GM19438 (cell line): Measurements from ENCODE around the gene CELF2.
"Not testable (repeated sequence)": the region's sequence is repeated elsewhere in the genome, so short reads cannot be mapped to it uniquely, and the experiment has no call there.

ENCODE experiments used
- ATAC-seq: cut with Tn5 transposase; IDR thresholded peaks from one replicate; pipeline ENCODE4 v1.9.1; 2021; ENCODE audit warnings: low read depth; ENCODE audit not compliant: unreplicated experiment

The CELF2 gene

DNA sequence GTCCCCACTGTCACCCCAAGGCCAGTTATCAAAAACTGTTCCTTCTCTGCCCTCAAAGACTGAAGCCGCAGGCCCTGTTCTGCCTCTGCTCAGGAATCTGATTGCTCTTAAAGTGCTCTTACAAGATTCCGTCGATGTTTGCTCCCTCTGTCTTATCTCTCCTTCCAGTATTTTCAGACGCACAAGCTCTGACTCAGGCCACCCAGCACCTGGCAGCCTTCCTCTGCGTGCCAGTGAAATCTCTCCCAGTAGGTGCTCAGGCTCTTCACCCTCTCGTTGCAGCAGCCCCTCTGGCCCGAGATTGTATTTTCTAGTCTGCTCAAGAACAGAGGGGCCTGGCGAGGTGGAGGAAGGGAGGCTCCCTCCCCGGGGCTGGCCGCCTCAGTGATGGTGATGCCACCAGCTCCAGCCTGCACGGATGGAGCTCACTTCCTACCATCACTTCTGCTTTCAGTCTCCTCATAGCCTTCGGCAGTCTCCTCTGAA, 317.5 kb downstream of the CELF2 start:
- ATAC-seq, result no peak

DNA sequence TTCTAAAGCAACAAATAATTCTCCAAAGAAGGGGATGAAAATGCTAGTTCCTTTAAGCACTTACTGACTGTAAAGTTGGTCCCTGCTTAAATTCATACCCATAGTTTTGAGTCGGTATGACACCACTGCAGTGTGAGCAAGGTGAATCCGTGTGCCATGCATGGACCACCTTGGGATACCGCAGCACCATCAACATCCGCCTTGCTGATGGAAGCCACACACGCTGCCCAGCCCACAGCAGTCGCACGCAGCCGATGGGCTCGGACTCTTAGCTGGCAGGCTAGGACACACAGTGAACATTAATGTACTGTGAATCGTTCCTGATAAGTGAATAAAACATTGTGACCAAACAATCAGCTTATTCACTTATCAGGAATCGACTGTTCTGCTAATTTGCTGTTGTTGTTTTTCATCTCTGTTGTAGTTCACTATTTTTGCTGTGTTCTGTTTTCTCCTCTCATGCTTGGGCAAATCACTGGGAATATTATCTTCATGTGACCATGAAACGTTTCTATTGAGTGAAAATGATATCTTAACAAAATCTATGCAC, 318.3 kb downstream of the CELF2 start:
- ATAC-seq, result no peak

DNA sequence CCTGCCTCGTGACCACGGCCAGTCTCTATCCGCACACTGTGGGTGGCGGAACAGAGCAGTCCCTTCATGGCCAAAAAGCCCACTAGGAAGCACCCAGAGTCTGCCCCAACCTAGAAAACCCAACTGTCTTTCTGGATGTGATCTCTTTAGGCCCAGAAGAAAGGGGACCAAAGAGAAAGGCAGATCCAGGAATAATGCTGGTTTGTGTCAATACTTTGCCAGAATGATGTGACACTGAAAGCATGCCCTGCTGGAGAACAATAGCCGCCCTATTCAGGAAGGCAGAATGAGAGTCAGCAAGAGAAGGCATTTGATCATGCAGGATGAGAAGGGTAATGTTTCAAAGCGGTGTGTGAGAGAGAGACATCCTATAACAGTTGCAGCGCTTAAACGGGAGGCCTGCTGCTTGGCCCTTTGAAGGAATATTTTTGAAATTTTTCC, 319.1 kb downstream of the CELF2 start:
- no peak for ATAC-seq

DNA sequence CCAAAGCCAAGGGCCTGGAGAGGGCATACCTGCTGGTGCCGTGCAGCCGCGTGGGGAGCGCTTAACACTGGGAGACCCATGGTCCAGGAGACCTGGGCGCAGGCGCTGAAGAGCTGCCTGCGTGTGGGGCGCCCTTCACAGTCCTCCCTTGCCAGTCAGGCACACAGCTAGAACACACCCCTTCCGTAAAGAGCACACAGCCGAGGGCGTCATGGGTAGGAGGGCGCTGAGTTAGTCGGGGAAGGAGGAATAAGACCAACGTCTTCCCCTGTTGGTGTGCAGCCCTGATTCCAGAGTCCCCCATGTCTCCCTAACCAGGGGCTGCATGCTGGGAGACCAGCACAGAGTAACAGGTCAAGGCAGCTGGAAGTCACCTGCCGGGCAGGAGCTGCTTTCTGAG, 319.8 kb downstream of the CELF2 start:
- no peak for ATAC-seq

DNA sequence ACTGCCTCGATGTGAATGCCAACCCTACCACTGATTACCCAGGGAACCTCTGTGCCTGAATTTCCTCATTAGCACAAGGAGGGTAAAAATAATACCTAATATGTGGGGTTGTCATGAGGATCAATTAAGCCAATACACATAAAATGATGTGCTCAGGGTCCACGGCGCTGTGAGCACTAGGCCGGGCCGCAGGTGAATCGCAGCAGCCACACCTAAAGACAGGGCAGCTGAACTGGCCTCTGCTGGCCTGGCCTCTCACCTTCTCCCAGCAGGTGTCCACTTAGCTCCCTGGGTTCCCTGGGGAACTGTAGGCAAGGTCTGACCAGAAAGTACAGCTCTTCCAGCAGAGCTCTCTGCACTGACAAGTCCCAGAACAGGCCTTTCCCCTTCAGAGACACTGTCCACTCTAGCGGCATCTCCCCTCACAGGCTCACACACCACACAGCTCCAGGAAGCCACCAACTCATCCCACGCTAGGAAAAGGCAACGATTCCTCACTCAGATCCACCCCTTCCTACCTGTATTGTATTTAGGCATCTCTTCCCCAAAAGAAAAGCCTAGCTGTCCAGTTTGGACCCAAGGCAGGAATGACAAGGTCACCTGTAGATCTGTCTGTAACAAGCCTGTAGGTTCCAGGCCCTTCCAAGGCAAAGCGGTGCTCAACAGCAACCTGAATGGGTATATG, 320.6 kb downstream of the CELF2 start:
- ATAC-seq, result no peak

DNA sequence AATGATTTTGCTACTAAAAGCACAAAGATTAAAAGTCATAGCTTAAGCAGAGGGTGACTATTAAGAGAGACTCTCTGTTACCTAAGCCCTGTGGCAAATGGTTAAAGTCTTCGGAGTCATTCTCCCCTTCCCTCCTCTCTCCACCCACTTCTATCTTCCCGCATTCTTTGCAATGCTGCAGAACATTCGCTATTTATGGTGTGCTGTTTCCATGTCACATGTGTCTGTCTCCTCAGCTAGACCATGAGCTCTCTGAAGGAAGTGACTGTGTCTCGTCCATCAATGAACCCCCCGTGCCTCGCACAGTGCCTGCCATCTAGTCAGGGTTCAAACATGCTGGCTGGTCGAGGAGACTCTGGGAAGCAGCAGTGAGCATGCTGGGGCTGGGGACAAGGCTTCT, 321.3 kb downstream of the CELF2 start:
- no peak for ATAC-seq

DNA sequence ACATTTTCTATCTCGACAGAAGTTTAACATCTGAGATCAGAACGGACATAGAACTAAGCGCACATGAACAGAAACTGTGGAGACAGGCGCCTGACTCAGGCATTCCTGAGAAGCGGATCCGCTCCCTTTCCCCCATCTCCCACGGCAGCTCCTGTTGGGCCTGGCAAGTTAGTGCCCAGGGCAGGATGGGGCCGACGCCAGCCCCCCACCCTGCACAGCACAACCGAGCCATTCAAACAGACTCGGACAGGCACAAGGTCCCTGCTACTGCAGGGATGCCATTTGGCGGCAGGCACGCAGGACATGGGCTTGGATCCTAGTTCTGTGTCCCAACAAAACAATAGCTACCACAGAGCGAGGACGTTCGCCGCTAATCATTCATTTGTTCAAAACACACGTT, 322.0 kb downstream of the CELF2 start:
- ATAC-seq, result no peak

DNA sequence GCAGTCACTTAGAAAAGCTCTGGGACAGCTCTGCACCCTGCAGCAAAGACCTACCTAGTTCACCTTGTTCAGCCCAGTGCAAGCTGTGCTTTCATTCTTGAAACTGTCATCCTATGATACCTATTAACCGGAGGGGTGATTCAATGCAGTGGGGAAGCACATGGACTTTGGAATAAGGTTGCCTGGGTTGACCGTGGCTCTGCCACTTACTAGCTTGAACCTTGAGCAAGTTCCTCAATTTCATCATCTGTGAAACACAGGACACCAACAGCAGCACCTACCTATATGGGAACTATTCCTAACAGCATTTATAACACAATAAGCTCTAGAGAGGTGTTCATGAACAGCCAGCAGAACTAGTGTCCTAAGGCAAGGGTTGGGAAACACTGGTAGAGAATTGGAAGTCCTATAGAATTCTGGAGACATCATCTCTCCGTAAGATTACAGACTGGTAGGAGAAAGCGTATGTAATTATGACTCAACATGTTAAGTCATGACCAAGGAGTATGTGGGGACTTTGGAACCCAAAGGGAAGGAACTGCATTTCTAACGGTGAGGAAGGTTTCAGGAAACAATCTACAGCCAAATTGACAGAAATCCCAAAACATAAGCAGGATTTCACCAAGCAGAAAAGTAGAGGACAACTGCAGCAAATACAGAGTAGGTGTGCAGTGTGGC, 323.8 kb downstream of the CELF2 start:
- ATAC-seq, result no peak

DNA sequence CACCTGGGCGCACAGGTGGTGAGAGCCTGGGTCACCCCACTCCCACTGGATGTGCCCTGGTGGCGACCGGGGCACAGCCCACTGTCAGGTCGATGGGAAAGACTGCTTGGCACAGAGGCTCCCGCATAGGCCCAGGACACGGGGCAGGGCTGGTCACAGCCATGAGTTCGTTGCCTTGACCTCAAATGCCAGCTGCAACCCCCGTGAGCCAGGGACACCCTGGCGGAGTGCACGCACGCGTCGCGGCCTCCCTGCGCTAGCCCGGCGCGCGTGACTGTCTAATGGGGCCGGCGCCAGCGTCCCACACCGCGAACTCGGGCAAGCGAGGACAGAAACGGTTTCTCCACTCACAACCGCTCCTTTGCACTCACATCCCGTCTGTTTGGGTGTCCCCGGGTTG, 326.4 kb downstream of the CELF2 start:
- no peak for ATAC-seq

DNA sequence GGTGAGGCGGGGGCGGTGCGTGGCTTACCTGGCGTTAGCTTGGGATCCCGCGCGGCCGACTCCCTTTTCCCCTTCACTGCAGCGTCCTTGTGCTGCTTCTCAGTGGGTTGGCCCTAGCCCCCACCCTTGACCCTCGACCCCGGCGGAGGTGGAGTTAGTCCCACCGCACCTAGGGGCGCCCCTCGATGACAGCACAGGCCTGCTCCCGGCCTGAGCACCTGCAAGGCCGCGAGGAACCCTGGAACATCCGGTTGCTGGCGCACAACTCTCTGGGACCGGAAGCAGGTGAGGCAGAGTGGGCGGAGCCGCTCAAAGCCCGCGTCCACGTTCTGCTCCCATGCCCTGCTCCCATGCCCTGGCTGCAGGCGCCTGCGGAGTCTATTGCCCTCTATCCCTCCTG, 326.9 kb downstream of the CELF2 start:
- ATAC-seq, result no peak

DNA sequence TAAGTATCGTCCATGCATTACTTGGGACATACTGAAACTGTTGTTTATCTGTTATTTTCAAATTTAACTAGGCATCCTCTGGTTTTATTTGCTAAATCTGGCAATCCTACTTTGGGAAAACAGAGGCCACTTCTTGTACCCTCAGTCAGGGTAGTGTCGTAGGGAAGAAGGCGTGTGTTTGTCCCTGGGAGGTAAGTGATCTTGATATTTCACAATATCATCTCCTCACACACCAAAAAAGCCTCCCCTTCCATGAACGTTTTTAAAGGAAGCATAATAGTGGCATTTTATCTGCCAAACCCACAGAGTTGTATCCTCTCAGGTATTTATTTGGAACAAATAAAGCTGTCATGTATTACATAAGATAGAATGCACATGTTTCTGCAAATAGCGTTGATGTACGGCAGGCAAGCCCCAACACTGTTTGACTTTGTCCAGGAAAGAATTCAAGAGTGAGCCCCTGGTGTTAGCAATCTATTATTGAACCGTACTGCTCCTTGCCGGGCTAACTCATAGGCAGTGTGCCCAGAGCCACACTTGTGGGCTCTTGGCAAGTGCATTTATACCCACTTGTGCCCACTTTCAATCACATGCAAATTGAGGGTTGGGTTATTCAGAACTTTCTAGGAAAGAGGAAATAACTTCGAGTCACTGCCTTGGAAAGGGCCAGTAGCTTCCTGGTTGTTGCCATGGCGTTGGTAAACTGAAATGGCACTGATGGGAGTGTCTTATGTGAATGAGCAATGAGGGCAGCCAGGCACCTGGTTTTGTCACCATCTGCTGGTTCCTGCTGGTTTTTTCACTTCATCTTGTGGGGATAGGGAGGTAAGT, 327.8 kb downstream of the CELF2 start:
- no peak for ATAC-seq

DNA sequence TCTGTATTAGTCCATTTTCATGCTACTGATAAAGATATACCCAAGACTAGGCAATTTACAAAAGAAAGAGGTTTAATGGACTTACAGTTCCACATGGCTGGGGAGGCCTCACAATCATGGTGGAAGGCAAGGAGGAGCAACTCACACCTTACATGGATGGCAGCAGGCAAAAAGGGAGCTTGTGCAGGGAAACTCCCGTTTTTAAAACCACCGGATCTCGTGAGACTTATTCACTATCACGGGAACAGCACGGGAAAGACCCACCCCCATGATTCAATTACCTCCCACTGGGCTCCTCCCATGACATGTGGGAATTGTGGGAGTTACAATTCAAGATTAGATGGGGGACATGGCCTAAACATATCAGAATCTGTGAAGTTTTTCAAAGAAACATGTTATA, 329.9 kb downstream of the CELF2 start:
- not testable (repeated sequence) for ATAC-seq

DNA sequence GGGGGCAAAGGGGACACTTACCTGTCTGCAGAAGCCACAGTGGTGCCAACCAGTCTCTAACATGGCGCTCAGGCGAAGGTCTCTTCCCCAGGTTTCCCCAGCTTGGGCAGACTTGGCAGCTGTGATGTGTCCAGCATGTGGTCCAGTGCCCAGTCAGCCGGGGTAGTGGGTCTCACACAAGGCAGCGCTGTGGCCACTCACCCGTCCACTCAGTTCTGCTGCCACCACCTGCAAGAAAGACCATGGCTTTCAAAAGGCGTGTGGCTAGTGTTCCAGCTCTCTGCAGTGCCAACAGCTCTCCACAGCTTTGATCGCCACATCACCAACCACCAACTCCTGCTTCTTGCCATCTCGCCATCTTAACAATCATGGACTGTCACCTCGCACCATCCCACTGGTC, 334.1 kb downstream of the CELF2 start:
- no peak for ATAC-seq

DNA sequence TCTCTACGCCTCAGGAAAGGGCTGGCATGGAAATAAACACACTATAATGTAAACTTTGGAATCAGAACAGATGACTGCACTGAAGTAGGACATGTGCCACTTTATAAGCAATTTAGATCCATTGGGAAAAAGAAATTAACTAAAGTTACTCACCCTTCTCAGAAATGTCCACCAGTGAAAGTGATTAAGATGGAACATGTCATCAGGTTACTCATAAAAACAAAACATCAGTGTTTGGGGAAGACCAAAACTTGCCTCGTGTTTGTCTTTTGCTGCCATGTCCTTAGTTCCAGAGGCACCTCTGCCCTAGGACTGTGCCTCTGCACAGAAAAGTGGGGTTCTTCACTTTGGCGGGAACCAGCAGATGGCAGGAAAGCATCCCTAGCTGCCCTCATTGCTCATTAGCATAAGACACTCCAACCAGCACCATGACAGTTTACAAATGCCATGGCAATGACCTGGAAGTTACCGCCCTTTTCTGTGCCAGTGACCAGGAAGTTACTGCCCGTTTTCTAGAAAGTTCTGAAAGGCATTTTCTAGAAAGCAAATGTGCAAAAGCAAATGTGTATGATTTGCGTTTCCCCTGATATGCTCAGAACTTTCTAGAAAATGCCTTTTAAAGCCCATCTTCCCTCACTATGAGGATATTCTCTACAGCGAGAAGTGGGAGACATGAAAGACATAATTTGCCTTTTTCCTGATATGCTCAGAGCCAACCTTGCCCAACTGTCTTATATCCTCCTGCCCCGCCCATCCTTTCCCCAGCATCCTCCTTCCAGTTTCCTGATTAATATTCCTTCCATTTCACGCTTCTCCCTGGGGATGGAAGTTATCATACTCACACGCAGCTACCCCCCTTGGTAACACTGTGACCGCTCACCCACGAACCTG, 335.6 kb downstream of the CELF2 start:
- no peak for ATAC-seq

DNA sequence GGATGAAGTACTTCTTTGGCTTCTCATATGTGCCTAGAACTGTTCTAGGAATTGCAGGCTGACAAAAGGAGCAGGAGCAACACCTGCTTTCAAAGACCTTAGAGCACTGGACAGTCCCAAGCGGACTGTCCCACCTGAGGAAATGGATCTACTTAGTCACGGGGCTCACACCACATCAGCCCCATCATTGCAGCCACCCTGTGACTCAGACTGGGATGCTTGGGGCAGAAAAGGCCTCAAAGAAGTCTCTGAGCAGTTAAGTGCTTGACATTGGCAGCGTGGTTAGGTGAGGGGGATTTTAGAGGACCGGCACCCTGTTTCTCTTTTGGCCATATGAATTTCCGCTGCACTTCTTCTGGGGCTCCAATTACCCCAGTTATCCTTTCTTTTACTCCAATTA, 337.2 kb downstream of the CELF2 start:
- no peak for ATAC-seq

DNA sequence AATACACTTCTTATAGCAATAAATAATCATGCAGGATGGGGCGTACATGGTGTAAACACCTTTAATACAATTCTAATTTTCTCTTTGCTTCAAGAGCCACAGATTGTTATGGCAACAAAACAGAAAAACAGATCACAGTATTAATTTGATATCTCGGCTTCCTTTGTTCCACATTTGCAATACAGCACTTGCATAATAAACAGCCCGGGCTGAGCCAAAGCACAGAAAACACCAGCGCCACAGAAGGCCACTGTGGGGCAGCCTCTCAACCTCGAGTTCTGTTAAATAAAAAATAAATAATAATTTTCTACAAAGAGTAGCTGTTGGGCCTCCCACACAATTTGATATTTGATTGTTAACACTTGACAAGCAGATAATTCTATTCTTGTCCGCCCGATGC, 337.9 kb downstream of the CELF2 start:
- ATAC-seq, result no peak

DNA sequence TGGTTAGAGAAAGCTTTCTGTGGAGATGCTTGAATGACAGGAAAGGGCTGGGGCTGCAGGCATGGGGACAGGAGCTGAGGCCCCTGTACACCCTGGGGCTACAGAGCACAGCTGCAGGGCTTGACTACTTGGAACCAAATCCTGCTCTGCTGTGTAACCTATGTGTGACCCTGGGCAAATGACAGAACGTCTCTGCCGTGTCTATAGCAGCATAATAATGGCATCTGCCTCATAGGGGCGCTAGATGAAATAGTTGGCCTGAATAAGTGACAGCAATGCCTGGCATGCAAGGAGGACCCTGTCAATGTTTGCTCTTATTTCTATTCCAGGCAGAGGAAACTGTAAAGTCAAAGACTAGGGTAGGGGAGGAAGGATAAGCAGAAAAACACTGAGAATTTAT, 339.8 kb downstream of the CELF2 start:
- no peak for ATAC-seq

DNA sequence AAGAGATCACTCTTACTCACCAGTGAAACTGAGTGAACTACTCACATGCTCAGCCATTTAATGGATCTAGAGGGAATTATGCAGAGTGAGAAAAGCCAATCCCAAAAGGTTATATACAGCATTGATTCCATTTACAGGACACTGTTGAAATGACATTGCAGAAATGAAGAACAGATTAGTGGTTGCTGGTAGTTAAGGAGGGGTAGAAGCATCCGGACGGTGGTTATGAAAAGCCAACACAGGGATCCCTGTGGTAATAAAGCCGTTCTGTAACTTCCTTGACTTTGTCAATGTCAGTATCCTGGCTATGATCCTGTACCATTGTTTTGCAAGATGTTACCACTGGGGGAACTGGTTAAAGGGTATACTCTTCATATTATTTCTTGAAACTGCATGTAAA, 340.3 kb downstream of the CELF2 start:
- ATAC-seq, result no peak

DNA sequence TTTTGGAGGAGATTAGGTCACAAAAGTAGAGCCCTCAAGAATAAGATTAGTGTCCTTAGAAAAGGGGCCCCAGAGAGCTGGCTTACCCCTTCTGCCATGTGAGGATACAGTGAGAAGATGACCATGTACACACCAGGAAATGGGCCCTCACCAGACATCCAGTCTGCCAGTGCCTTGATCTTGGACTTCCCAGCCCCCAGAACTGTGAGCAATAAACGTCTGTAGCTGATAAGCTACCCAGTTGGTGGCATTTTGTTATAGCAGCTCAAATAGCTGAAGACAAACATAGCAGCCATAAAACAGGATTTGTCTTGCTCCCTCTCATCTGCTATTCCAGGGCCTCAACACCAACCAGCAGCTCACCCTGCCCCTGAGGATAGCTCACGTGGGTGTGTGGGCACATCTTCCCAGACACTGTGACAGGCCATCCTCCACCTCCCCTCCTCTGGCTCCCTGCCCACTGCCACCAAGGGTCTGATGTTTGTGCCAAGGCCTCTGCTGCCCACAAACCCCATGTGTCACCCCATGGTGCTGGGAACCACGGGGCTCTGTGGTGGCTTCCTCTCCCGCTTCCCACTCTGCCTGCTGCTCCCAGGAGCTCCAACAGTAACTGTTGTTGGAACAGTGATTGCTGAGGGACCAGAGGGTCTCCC, 341.4 kb downstream of the CELF2 start:
- ATAC-seq, result no peak

DNA sequence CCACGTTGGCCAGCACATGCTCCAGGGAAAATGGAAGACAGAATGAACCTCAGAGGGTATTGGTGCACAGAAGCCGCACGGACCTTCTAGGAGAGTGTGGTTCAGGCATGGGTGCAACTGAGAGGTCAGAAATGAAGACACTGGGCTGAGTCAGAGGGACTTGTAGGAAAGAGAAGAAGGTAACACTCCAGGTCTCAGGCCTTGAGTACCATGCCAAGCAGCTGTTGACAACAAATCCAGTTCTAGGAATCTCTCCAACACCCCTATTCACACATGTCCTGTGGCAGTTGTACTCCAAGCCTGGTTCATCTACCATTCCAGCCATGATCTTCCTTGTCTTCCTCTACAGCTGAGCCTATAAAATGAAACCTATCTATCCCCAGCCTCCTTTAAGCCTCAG, 342.2 kb downstream of the CELF2 start:
- no peak for ATAC-seq
